BLaER1 treated with 17β-estradiol and CSF1 and Interleukin-3, amounts not matched to agents 10 nM and 100 nM (cell line): Measurements from ENCODE around the gene ZNF148.
A peak's percentile ranks its signal among the peaks of the same experiment; 100 is the strongest.
"Not testable (repeated sequence)": the region's sequence is repeated elsewhere in the genome, so short reads cannot be mapped to it uniquely, and the experiment has no call there.

Source experiments
- H3K27ac ChIP-seq, 11 experiments: shearing (Covaris generic); formaldehyde crosslinking; 2 replicates each; pipeline ENCODE4 v1.8.1; 2022
- H3K27me3 ChIP-seq, 11 experiments: shearing (Covaris generic); formaldehyde crosslinking; 2 replicates each; pipeline ENCODE4 v1.8.1; 2022
- H3K36me3 ChIP-seq, 11 experiments: shearing (Covaris generic); formaldehyde crosslinking; 2 replicates each; pipeline ENCODE4 v1.8.1; 2022
- H3K4me1 ChIP-seq, 10 experiments: shearing (Covaris generic); formaldehyde crosslinking; 2 replicates each; pipeline ENCODE4 v1.8.1; 2022
- H3K4me2 ChIP-seq, 11 experiments: shearing (Covaris generic); formaldehyde crosslinking; 2 replicates each; pipeline ENCODE4 v1.8.1; 2022
- H3K4me3 ChIP-seq, 10 experiments: shearing (Covaris generic); formaldehyde crosslinking; 2 replicates each; pipeline ENCODE4 v1.8.1; 2022
- H3K9ac ChIP-seq, 11 experiments: shearing (Covaris generic); formaldehyde crosslinking; 2 replicates each; pipeline ENCODE4 v1.8.1; 2022
- H3K9me3 ChIP-seq, 11 experiments: shearing (Covaris generic); formaldehyde crosslinking; replicated peaks in 1 of 11; 2 replicates each; pipeline ENCODE4 v1.8.1; 2022
- H4K20me1 ChIP-seq, 11 experiments: shearing (Covaris generic); formaldehyde crosslinking; 2 replicates each; pipeline ENCODE4 v1.8.1; 2022
- Cebpa-rat ChIP-seq, 11 experiments: shearing (Covaris generic); IDR thresholded peaks; 2 replicates each; pipeline ENCODE4 v1.8.1; 2022

Gene ZNF148

DNA sequence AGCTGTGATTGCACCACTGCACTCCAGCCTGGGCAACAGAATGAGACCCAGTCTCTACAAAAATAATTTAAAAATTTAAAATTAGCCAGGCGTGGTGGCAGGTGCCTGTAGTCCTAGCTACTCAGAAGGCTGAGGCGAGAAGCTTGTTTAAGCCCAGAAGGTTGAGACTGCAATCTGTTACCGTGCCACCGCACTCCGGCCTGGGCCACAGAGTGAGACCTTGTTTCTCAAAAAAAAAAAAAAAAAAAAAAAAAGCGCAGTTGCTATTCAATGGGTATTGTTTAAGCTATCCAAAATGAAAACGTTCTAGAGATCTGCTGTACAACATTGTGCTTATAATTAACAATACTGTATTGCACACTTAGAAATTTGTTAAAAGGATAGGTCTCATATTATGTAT is 24.0 kb downstream of the ZNF148 start:
- Histone ChIP-seq H3K9ac (no peak overlapping the region), H3K4me3 (no peak overlapping the region), H3K4me1 (peaks cover 5 to 30% (median 9%) of the 10 kb centered on the region in 10 experiments; a peak in 19 of 20 replicates), H3K36me3 (peaks cover 29 to 78% (median 65%) of the 10 kb centered on the region in 11 experiments), H3K4me2 (no peak overlapping the region), H3K27me3 (no peaks in the 10 kb centered on the region), H3K27ac (no peak overlapping the region), H3K9me3 (peaks cover 30 to 77% (median 73%) of the 10 kb centered on the region in 11 experiments), H4K20me1 (peaks cover 14 to 98% (median 61%) of the 10 kb centered on the region in 11 experiments)
- no peak for TF ChIP-seq Cebpa-rat (IDR thresholded peaks at IDR 0.05)

DNA sequence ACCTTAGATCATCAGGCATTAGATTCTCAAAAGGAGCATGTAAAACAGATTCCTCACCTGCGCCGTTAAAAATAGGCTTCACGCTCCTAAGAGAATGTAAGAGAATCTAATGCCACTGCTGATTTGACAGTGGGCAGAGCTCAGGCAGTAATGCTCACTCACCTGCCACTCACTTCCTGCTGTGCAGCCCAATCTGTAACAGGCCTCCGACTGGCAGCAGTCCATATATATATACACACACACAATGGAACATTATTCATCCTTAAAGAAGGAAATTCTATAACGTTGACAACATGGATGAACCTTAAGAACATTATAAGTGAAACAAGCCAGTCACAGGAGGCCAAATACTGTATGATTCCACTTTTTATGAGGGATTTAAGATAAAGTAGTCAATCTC is 24.5 kb downstream of the ZNF148 start:
- Histone ChIP-seq H3K4me1 (peaks cover 0 to 25% (median 4%) of the 10 kb centered on the region in 10 experiments; a peak in 11 of 20 replicates), H3K4me3 (peak overlapping the region in 1 of 10 experiments; percentile 17; a peak in 1 of 20 replicates), H3K27me3 (no peaks in the 10 kb centered on the region), H3K9me3 (peaks cover 35 to 82% (median 78%) of the 10 kb centered on the region in 11 experiments), H3K9ac (no peak overlapping the region), H3K36me3 (peaks cover 30 to 81% (median 66%) of the 10 kb centered on the region in 11 experiments), H4K20me1 (peaks cover 8 to 98% (median 56%) of the 10 kb centered on the region in 11 experiments), H3K4me2 (no peak overlapping the region), H3K27ac (no peak overlapping the region)
- no peak for TF ChIP-seq Cebpa-rat (IDR thresholded peaks at IDR 0.05)

DNA sequence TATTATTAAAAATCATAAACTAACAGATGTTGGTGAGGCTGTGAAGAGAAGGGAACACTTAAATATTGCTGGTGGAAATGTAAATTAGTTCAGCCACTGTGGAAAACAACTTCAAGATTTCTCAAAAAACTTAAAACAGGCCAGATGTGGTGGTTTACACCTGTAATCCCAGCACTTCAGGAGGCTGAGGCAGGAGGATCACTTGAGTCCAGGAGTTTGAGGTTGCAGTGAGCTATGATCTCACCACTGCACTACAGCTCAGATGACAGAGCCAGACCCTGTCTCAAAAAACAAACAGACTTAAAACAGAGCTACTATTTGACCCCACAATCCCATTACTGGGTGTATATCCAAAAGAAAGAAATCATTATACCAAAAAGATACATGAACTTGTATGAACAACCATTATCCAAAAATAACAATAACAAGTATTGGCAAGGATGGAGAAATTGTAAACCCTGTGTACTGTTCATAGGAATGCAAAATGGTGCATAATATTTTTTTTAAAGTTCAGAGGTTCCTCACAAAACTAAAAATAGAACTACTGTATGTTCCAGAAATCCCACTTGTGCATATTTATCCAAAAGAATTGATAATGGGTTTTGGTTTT is 25.5 kb downstream of the ZNF148 start:
- no peak for TF ChIP-seq Cebpa-rat (IDR thresholded peaks at IDR 0.05)
- Histone ChIP-seq H3K9me3 (peaks cover 45 to 92% (median 88%) of the 10 kb centered on the region in 11 experiments), H4K20me1 (peaks cover 0 to 97% (median 46%) of the 10 kb centered on the region in 11 experiments; a peak in 14 of 22 replicates), H3K9ac (no peak overlapping the region), H3K4me2 (no peak overlapping the region), H3K36me3 (peaks cover 34 to 86% (median 71%) of the 10 kb centered on the region in 11 experiments), H3K27me3 (no peaks in the 10 kb centered on the region), H3K4me3 (no peak overlapping the region), H3K4me1 (peaks cover 0 to 19% (median 0%) of the 10 kb centered on the region in 10 experiments; a peak in 3 of 20 replicates), H3K27ac (no peak overlapping the region)

DNA sequence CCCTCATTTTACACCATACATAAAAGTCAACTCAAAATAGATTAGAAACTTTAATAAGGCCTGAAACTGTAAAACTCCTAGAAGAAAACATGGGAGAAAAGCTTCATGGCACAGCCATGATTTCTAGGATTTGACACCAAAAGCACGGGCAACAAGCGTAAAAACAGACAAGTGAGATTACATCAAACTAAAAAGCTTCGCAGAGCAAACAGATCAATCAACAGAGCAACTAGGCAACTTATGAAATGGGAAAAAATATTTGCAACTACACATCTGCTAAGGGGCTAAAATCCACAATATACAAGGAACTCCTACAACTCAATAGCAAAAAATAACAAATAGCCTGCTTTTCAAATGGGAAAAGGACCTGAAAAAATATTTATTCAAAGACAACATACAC is 26.1 kb downstream of the ZNF148 start:
- H4K20me1 ChIP-seq = peaks cover 0 to 96% (median 47%) of the 10 kb centered on the region in 11 experiments; a peak in 14 of 22 replicates
- H3K9ac ChIP-seq = no peak overlapping the region
- no peaks in the 10 kb centered on the region for H3K27me3 ChIP-seq
- no peak for TF ChIP-seq Cebpa-rat (IDR thresholded peaks at IDR 0.05)
- no peak overlapping the region for H3K4me3 ChIP-seq
- H3K36me3 ChIP-seq = peaks cover 39 to 92% (median 77%) of the 10 kb centered on the region in 11 experiments
- no peak overlapping the region for H3K27ac ChIP-seq
- no peak overlapping the region for H3K4me2 ChIP-seq
- peaks cover 51 to 98% (median 94%) of the 10 kb centered on the region in 11 experiments for H3K9me3 ChIP-seq
- H3K4me1 ChIP-seq = peaks cover 0 to 19% (median 0%) of the 10 kb centered on the region in 10 experiments; a peak in 3 of 20 replicates

DNA sequence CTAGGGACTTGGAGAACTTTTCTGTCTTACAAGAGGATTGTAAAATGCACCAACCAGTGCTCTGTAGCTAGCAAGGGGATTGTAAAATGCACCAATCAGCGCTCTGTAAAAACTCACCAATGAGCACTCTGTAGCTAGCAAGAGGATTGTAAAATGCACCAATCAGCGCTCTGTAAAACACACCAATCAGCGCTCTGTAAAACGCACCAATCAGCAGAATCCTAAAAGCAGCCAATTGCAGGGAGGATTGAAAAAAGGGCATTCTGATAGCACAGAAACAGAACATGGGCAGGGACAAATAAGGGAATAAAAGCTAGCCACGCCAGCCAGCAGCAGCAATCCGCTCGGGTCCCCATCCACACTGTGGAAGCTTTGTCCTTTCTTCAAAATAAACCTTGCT is 31.8 kb downstream of the ZNF148 start:
- H3K36me3 ChIP-seq = peaks cover 41 to 87% (median 73%) of the 10 kb centered on the region in 11 experiments
- not testable (repeated sequence) for H3K4me1 ChIP-seq, H3K4me2 ChIP-seq, H3K27ac ChIP-seq, H3K27me3 ChIP-seq, H3K9ac ChIP-seq, H3K4me3 ChIP-seq
- peaks cover 0 to 89% (median 27%) of the 10 kb centered on the region in 11 experiments; a peak in 12 of 22 replicates for H4K20me1 ChIP-seq
- H3K9me3 ChIP-seq = peaks cover 88 to 100% (median 98%) of the 10 kb centered on the region in 11 experiments

DNA sequence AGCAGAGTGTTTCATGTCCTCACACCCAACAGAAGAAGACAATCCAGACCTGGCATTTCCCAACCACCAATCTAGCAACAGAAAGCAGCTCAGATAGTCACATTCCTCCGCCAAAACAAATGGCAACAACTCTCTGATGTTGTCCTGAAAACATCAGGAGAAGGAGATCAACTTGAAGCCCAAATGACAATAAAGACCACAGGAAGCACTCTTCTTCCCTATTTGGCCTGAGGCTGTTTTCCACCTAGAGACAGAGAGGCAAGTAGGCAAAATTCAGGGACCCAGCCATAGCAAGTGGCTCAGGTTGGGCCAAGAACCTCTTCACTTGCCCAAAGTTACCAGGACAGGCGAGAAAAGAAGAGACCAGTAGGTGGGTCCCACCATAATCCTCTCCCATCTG is 35.0 kb downstream of the ZNF148 start:
- Histone ChIP-seq H3K27ac (no peak overlapping the region), H3K4me2 (no peak overlapping the region), H4K20me1 (peaks cover 6 to 92% (median 33%) of the 10 kb centered on the region in 11 experiments; a peak in 14 of 22 replicates), H3K4me1 (peaks cover 0 to 5% (median 3%) of the 10 kb centered on the region in 10 experiments; a peak in 8 of 20 replicates), H3K36me3 (peaks cover 23 to 78% (median 60%) of the 10 kb centered on the region in 11 experiments), H3K4me3 (peak overlapping the region in 1 of 10 experiments; percentile 29; a peak in 2 of 20 replicates), H3K9ac (no peak overlapping the region), H3K27me3 (no peaks in the 10 kb centered on the region), H3K9me3 (peaks cover 56 to 89% (median 82%) of the 10 kb centered on the region in 11 experiments)
- TF ChIP-seq Cebpa-rat (IDR thresholded peaks at IDR 0.05) = no peak

DNA sequence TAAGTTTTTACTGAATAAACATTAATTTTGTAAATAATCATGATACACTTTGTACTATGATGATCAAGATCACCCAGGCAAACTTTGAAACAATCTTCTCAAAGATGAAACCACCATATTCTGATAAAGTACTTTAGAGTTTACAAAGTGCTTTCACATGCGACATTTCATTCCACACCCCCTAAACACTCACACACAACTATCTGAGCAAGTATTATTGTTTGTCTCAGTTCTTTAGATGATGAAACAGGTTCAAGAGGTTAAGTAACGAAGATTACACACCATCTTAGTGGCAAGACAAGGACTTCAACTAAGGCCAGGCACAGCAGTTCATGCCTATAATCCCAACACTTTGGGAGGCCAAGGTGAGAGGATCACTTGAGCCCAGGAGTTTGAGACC is 37.6 kb downstream of the ZNF148 start:
- no peak for TF ChIP-seq Cebpa-rat (IDR thresholded peaks at IDR 0.05)
- Histone ChIP-seq H3K27me3 (no peaks in the 10 kb centered on the region), H3K4me2 (no peak overlapping the region), H4K20me1 (peaks cover 6 to 97% (median 45%) of the 10 kb centered on the region in 11 experiments; a peak in 14 of 22 replicates), H3K4me1 (peaks cover 0 to 7% (median 5%) of the 10 kb centered on the region in 10 experiments; a peak in 8 of 20 replicates), H3K9ac (no peak overlapping the region), H3K27ac (no peak overlapping the region), H3K4me3 (no peak overlapping the region), H3K9me3 (peaks cover 41 to 87% (median 81%) of the 10 kb centered on the region in 11 experiments), H3K36me3 (peaks cover 3 to 82% (median 46%) of the 10 kb centered on the region in 11 experiments; a peak in 20 of 22 replicates)

DNA sequence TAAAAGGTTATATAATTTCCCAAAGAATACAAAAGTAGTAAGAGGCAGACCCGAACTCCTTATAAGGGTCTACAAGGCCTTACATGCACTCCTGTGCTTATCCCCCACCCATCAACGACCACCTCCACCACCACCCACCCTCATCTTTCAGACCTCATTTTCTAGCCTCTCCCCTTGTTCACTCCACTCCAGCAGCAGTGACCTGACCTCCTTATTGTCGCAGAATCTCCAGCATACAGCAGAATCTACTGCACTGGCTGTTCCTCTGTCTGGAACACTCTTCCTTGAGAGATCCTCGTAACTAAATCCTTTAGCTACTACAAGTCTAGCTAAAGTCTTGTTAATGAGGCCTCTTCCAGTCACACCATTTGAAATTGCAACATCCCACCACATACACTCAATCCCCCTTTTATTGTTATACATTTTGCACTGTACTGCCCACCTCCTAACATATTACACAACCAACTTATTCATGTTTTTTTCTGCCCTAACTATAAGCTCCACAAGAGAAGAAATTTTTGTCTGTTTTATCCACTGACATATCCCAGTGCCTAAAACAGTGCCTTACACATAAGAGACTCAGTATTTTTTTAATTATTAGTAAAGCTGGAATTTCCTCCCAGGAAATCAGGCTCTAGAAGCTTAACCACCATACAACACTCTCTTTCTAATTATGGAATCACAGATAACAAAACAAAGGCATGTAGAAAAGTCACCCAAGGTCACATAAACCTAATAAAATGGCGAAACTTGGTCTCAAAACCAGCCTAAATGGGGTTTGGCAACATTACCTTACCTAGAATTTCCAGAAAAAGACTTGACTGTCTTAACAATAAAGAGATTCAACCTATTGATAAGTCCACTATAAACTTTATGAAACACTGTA is 40.2 kb downstream of the ZNF148 start:
- H3K4me1 ChIP-seq = peaks cover 0 to 7% (median 5%) of the 10 kb centered on the region in 10 experiments; a peak in 8 of 20 replicates
- no peaks in the 10 kb centered on the region for H3K27me3 ChIP-seq
- peaks cover 11 to 71% (median 41%) of the 10 kb centered on the region in 11 experiments for H3K36me3 ChIP-seq
- peaks cover 5 to 100% (median 60%) of the 10 kb centered on the region in 11 experiments; a peak in 14 of 22 replicates for H4K20me1 ChIP-seq
- no peak overlapping the region for H3K9ac ChIP-seq
- H3K27ac ChIP-seq = no peak overlapping the region
- H3K4me2 ChIP-seq = peak overlapping the region in 1 of 11 experiments; percentile 8; a peak in 3 of 22 replicates
- TF ChIP-seq Cebpa-rat (IDR thresholded peaks at IDR 0.05) = no peak
- peaks cover 17 to 65% (median 57%) of the 10 kb centered on the region in 11 experiments; a peak in 20 of 22 replicates for H3K9me3 ChIP-seq
- no peak overlapping the region for H3K4me3 ChIP-seq
